GM10248 (cell line): ENCODE measurements around the gene C1QTNF5.

Experiments
- CTCF ChIA-PET: fragments of 300-600 bp; sonication (Branson Sonifier 250); formaldehyde crosslinking; extraction: SDS; loops from one replicate; lab custom pipeline; 2021; ENCODE audit warnings: antibody characterized with exemption; lab: Yijun Ruan, JAX
- POLR2A ChIA-PET: fragments of 350-650 bp; sonication (Branson Sonifier 250); formaldehyde crosslinking; extraction: SDS; loops from one replicate; lab custom pipeline; 2020; ENCODE audit warnings: antibody characterized with exemption; lab: Yijun Ruan, JAX
- DNase-seq: peaks from one replicate; pipeline ENCODE4 v3.0.0; 2012; ENCODE audit errors: extremely low spot score
- CTCF ChIP-seq: IDR thresholded peaks from 2 replicates; pipeline ENCODE4 v1.5.1; 2012; ENCODE audit warnings: mild to moderate bottlenecking, low read depth; ENCODE audit errors: extremely low read depth, missing control alignments, control extremely low read depth

The C1QTNF5 gene

GRCh38 chr11:119369132-119369925 is 28.6 kb upstream of the C1QTNF5 start:
- DNase-seq: no peak
- POLR2A ChIA-PET: no interaction called here
- no peak for TF ChIP-seq CTCF
- CTCF ChIA-PET: interaction anchor here (1.9 to 11.9 kb wide), 4 partner anchors 12 to 31 kb away, joined by 8 to 159 read pairs (median 15); partner anchors contain the start of gene USP2

GRCh38 chr11:119368121-119369034 is 27.7 kb upstream of the C1QTNF5 start:
- no peak for DNase-seq
- CTCF ChIA-PET: interaction anchor here (1.1 to 11.9 kb wide), 5 partner anchors 11 to 30 kb away, joined by 3 to 159 read pairs (median 9); partner anchors contain the start of gene USP2
- no peak for TF ChIP-seq CTCF
- POLR2A ChIA-PET: interaction anchor here (0.6 kb wide), 1 partner anchor 269 kb away, joined by 3 read pairs; no protein-coding TSS in a partner anchor

GRCh38 chr11:119367661-119368120 is 27.0 kb upstream of the C1QTNF5 start:
- TF ChIP-seq CTCF: no peak
- ChIA-PET POLR2A (no interaction called here), CTCF (interaction anchor here (0.9 to 11.9 kb wide), 6 partner anchors 11 to 45 kb away, joined by 3 to 159 read pairs (median 8); partner anchors contain the start of gene USP2)
- no peak for DNase-seq

- TF ChIP-seq CTCF: no peak
- ChIA-PET POLR2A (no interaction called here), CTCF (interaction anchor here (0.9 to 11.9 kb wide), 8 partner anchors 9 to 108 kb away, joined by 3 to 159 read pairs (median 6); partner anchors contain the start of gene USP2)
- no peak for DNase-seq
Measured at GRCh38 chr11:119366690-119367620, 26.3 kb upstream of the C1QTNF5 start.

GRCh38 chr11:119365071-119365591 is 24.4 kb upstream of the C1QTNF5 start:
- no peak for TF ChIP-seq CTCF
- no peak for DNase-seq
- ChIA-PET POLR2A (no interaction called here), CTCF (interaction anchor here (0.8 to 2.1 kb wide), 6 partner anchors 8 to 42 kb away, joined by 3 to 13 read pairs (median 6); no protein-coding TSS in a partner anchor)
